MCF 10A (cell line): ENCODE measurements around the gene RPL37A. TPM values are rescaled to one million over a fixed set of nuclear protein-coding genes. Genes with fewer than 3 reads are reported as not detected.

ENCODE experiments used
- BruUV-seq: library from RNA; stranded (reverse); fragments of 400-500 nt; replicated peaks from 2 replicates; lab custom pipeline; 2021; lab: Mats Ljungman, UMichigan
- CTCF ChIA-PET: fragments of 300-600 bp; sonication (Branson Sonifier 250); formaldehyde crosslinking; extraction: SDS; loops from one replicate; lab custom pipeline; 2021; ENCODE audit warnings: antibody characterized with exemption, inconsistent platforms; lab: Yijun Ruan, JAX
- POLR2A ChIA-PET: fragments of 300-600, 350-650 bp; sonication (Branson Sonifier 250); formaldehyde crosslinking; extraction: SDS; loops from one replicate; lab custom pipeline; 2020; ENCODE audit warnings: antibody characterized with exemption, inconsistent platforms; lab: Yijun Ruan, JAX
- DNase-seq: peaks from one replicate; pipeline ENCODE4 v3.0.0-alpha.2; 2018; ENCODE audit not compliant: unreplicated experiment
- H3K27ac Mint-ChIP-seq: one replicate; pipeline ENCODE4 v1.8.0; 2022; ENCODE audit warnings: mild to moderate bottlenecking, low read depth, mixed read lengths; ENCODE audit not compliant: unreplicated experiment
- H3K27me3 Mint-ChIP-seq: one replicate; pipeline ENCODE4 v1.8.0; 2022; ENCODE audit warnings: mixed read lengths; ENCODE audit not compliant: insufficient read depth, unreplicated experiment
- H3K36me3 Mint-ChIP-seq: one replicate; pipeline ENCODE4 v1.8.0; 2022; ENCODE audit warnings: mild to moderate bottlenecking, moderate library complexity, mixed read lengths; ENCODE audit not compliant: insufficient read depth, unreplicated experiment
- H3K4me1 Mint-ChIP-seq: one replicate; pipeline ENCODE4 v1.8.0; 2022; ENCODE audit warnings: mixed read lengths; ENCODE audit not compliant: insufficient read depth, unreplicated experiment
- H3K4me3 Mint-ChIP-seq: one replicate; pipeline ENCODE4 v1.8.0; 2022; ENCODE audit warnings: mild to moderate bottlenecking, moderate library complexity, mixed read lengths; ENCODE audit not compliant: unreplicated experiment
- H3K9me3 Mint-ChIP-seq: one replicate; pipeline ENCODE4 v1.8.0; 2022; ENCODE audit warnings: mixed read lengths; ENCODE audit not compliant: unreplicated experiment
- intact Hi-C: fragments of 100-400 bp; cut with micrococcal nuclease; formaldehyde crosslinking; loops from 2 replicates; pipeline ENCODE4 v1.14.1; 2022
- total RNA-seq: library from RNA; stranded (reverse); gene quantifications from 2 replicates; pipeline ENCODE4 v1.2.3, GENCODE V29; 2022
- TF ChIP-seq, protein P1 (sequence below): fragments of 200-600 bp; IDR thresholded peaks from one replicate; pipeline ENCODE4 v1.8.0; 2022; ENCODE audit warnings: antibody characterized with exemption, mild to moderate bottlenecking; ENCODE audit not compliant: unreplicated experiment

RPL37A gene
- total RNA-seq, 1 experiment from 2014 or later = 4,349 TPM

- no peak for DNase-seq
- H3K4me3 Mint-ChIP-seq = no peak overlapping the region
- no TSS peak for BruUV-seq
- intact Hi-C loops = no loop called here
- CTCF ChIA-PET = interaction anchor here (1.2 kb wide), 1 partner anchor 128 kb away, joined by 3 read pairs; no protein-coding TSS in a partner anchor
- H3K4me1 Mint-ChIP-seq = peaks cover 49% of the 10 kb centered on the region
- POLR2A ChIA-PET = interaction anchor here (0.7 kb wide), 1 partner anchor 42 kb away, joined by 3 read pairs; no protein-coding TSS in a partner anchor
- H3K27ac Mint-ChIP-seq = no peak overlapping the region
- peaks cover 1% of the 10 kb centered on the region for H3K36me3 Mint-ChIP-seq
- no peaks in the 10 kb centered on the region for H3K27me3 Mint-ChIP-seq
- TF ChIP-seq, protein P1, sequence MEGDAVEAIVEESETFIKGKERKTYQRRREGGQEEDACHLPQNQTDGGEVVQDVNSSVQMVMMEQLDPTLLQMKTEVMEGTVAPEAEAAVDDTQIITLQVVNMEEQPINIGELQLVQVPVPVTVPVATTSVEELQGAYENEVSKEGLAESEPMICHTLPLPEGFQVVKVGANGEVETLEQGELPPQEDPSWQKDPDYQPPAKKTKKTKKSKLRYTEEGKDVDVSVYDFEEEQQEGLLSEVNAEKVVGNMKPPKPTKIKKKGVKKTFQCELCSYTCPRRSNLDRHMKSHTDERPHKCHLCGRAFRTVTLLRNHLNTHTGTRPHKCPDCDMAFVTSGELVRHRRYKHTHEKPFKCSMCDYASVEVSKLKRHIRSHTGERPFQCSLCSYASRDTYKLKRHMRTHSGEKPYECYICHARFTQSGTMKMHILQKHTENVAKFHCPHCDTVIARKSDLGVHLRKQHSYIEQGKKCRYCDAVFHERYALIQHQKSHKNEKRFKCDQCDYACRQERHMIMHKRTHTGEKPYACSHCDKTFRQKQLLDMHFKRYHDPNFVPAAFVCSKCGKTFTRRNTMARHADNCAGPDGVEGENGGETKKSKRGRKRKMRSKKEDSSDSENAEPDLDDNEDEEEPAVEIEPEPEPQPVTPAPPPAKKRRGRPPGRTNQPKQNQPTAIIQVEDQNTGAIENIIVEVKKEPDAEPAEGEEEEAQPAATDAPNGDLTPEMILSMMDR = no peak
- H3K9me3 Mint-ChIP-seq = no peaks in the 10 kb centered on the region
Observed at GRCh38 chr2:216538538-216538937, 39.9 kb downstream of the RPL37A start.

DNA sequence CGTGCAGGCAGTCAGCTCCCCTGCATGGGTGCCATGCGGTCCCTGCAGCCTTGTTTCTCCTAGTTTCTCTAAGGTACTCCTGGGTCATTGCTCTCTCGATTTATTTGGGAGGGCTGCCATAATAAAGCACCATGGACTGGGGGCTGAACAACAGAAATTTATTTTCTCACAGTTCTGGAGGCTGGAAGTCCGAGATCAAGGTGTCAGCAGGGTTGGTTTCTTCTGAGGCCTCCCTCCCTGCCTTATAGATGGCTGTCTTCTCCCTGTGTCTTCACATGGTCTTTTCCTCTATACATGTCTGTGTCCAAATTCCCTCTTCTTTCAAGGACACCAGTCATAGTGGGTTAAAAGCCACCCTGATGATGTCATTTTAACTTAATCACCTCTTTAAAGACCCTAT, 40.5 kb downstream of the RPL37A start:
- Mint-ChIP-seq H3K27ac (no peak overlapping the region), H3K36me3 (no peaks in the 10 kb centered on the region), H3K9me3 (no peaks in the 10 kb centered on the region), H3K4me3 (no peak overlapping the region), H3K27me3 (no peaks in the 10 kb centered on the region), H3K4me1 (peaks cover 47% of the 10 kb centered on the region)
- ChIA-PET CTCF (interaction anchor here (1.2 to 3.0 kb wide), 5 partner anchors 13 to 128 kb away, joined by 3 to 21 read pairs (median 15); no protein-coding TSS in a partner anchor), POLR2A (interaction anchor here (0.7 to 3.2 kb wide), 4 partner anchors 12 to 126 kb away, joined by 3 to 32 read pairs (median 4); no protein-coding TSS in a partner anchor)
- TF ChIP-seq, protein P1 = no peak
- DNase-seq = no peak
- intact Hi-C loops = no loop called here
- no TSS peak for BruUV-seq

- no peaks in the 10 kb centered on the region for H3K27me3 Mint-ChIP-seq
Observed at GRCh38 chr2:216539791-216540241, 41.2 kb downstream of the RPL37A start.

GRCh38 chr2:216540920-216541319, 42.3 kb downstream of the RPL37A start:
- no peaks in the 10 kb centered on the region for H3K9me3 Mint-ChIP-seq
- no peaks in the 10 kb centered on the region for H3K36me3 Mint-ChIP-seq
- intact Hi-C loops = loop anchor here (1.0 kb wide), 1 partner anchor 10 kb away; no protein-coding TSS in a partner anchor
- H3K4me1 Mint-ChIP-seq = peaks cover 40% of the 10 kb centered on the region
- TF ChIP-seq, protein P1 = no peak
- POLR2A ChIA-PET = interaction anchor here (1.6 to 3.2 kb wide), 3 partner anchors 11 to 124 kb away, joined by 3 to 32 read pairs (median 7); no protein-coding TSS in a partner anchor
- BruUV-seq = no TSS peak
- no peak overlapping the region for H3K4me3 Mint-ChIP-seq
- CTCF ChIA-PET = interaction anchor here (0.8 to 3.0 kb wide), 6 partner anchors 10 to 125 kb away, joined by 3 to 21 read pairs (median 12); no protein-coding TSS in a partner anchor
- DNase-seq = no peak
- H3K27ac Mint-ChIP-seq = peak overlapping the region; percentile 75
- no peaks in the 10 kb centered on the region for H3K27me3 Mint-ChIP-seq

More at GRCh38 chr2:216539791-216540241, 41.2 kb downstream of the RPL37A start:
- Mint-ChIP-seq H3K4me3 (no peak overlapping the region), H3K4me1 (peaks cover 44% of the 10 kb centered on the region), H3K27ac (peak overlapping the region; percentile 75), H3K9me3 (no peaks in the 10 kb centered on the region), H3K36me3 (no peaks in the 10 kb centered on the region)
- intact Hi-C loops = loop anchor here (1.0 kb wide), 1 partner anchor 11 kb away; no protein-coding TSS in a partner anchor
- DNase-seq = peak; percentile 95
- POLR2A ChIA-PET = interaction anchor here (0.6 to 3.2 kb wide), 8 partner anchors 12 to 129 kb away, joined by 3 to 32 read pairs (median 3); no protein-coding TSS in a partner anchor
- TF ChIP-seq, protein P1 = no peak
- CTCF ChIA-PET = interaction anchor here (0.6 to 3.0 kb wide), 7 partner anchors 11 to 1454 kb away, joined by 3 to 21 read pairs (median 8); no protein-coding TSS in a partner anchor
- BruUV-seq = no TSS peak
